Stimulated activated CD4-positive, alpha-beta T cell treated with anti-CD3 and anti-CD28 coated beads, Interleukin-2, amount 100 ng/mL, for 4 hours (primary cell): ENCODE data around the gene HMHB1.
"Not testable (repeated sequence)": the region's sequence is repeated elsewhere in the genome, so short reads cannot be mapped to it uniquely, and the experiment has no call there.

Source experiments
- DNase-seq: peaks from one replicate; pipeline ENCODE4 v3.0.0-alpha.2; 2020; ENCODE audit warnings: low read depth

Gene HMHB1

GRCh38 chr5:143801252-143801939 lies 10.6 kb upstream of the HMHB1 start:
- DNase-seq = no peak

- no peak for DNase-seq
Observed at GRCh38 chr5:143805861-143806260, 6.1 kb upstream of the HMHB1 start.

- DNase-seq = no peak
Observed at GRCh38 chr5:143806579-143806978, 5.4 kb upstream of the HMHB1 start.

- DNase-seq = no peak
Observed at GRCh38 chr5:143807401-143807800, 4.6 kb upstream of the HMHB1 start.

GRCh38 chr5:143816370-143816769 lies 4.4 kb downstream of the HMHB1 start:
- DNase-seq = not testable (repeated sequence)

DNA sequence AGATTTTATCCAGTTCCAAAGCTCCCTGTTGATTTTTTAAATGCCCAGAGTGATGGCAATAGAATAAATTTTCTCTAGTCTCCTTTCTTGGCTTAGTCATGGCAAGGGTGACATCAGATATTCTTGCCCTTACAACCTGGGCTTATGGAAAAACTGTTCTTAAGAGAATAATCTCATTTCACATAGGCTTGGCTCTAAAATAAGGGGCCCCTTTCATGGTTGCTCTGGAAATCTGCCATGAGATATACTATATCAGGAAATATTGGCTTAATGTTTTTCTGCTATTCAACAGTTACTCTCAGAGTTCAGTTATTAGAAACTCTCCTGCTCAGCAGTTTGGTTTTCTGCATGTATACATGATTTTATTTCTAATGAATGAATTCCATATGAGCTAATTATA lies 7.8 kb downstream of the HMHB1 start:
- DNase-seq = no peak

DNA sequence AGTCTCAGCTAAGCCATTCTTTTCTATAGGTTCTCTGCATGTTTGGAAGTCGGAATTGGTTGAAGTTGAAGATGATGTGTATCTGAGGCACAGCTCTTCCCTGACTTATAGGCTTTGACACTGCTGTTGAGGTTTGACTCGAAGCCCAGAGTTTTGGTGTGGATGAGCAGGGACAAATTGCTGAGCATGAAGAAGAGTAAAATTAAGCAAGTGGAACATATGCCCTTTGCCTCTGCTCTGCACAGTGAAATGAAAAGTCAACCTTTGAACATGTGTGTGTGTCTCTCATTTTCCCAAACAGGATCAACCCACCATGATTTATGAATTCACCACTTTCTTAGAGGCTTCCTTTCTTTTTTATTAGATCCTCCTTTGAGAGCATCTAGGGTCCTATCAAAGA lies 8.5 kb downstream of the HMHB1 start:
- DNase-seq = no peak

GRCh38 chr5:143824851-143825720 lies 13.1 kb downstream of the HMHB1 start:
- DNase-seq = peak; percentile 80

DNA sequence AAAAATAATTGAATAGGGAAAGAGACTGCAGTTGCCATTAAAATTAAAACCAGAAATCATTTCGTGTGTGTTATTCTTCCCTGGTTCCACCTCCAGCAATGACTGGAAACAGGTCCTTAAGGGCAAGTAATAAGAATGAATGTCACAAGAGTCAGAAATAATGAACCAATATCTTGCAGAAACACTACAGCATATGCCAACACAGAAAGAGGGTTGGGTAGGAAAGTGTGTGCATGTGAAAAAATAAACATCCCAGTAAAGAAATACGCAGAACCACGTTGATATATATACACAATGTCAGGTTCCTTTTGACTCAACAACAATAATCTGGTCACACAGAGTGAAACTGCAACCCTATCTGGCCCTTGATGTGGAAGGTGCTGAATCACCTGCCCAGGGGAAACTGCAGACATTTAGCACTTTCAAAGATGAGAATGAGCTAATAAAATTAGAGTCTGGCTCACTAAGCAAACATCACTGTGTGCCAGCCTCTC lies 15.0 kb downstream of the HMHB1 start:
- peak; percentile 1 for DNase-seq

DNA sequence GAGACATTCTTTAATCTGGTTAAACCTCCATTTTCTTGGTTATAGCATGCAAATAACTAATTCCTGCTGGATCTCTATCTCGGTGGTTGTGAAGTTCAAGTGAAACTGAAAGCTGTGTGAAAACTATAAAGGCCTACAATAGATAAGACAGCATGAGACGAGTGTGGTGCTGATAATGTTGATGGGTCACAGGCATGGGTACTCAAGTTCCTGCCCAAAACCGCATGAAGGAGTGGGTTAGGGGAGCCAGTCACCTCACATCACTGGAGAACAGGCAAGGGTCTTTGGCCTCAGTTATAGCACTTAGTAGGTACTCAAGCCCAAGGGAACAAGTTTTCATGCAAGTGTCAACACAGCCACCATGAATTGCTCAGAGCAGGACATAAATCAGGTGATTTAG lies 16.7 kb downstream of the HMHB1 start:
- DNase-seq = no peak

DNA sequence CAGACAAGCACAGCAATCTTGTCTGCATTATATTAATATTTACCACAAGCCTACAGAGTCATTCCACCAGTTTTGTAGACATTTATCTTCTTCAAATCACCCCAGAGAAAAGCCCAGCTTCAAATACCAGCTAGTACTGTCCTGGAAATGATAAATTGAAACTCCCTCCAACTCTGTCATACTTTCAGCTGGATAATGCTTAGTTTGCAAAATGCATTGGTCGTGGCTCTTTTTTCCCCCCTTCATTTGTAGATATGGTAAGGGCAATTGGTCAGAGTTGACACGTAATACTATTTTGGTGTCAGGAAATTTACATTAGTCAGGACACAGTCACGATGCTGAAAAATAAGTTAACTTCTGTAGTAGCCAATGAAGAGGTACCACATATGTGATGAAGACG lies 21.2 kb downstream of the HMHB1 start:
- DNase-seq = no peak

- no peak for DNase-seq
Observed at GRCh38 chr5:143835251-143835650, 23.3 kb downstream of the HMHB1 start.

DNA sequence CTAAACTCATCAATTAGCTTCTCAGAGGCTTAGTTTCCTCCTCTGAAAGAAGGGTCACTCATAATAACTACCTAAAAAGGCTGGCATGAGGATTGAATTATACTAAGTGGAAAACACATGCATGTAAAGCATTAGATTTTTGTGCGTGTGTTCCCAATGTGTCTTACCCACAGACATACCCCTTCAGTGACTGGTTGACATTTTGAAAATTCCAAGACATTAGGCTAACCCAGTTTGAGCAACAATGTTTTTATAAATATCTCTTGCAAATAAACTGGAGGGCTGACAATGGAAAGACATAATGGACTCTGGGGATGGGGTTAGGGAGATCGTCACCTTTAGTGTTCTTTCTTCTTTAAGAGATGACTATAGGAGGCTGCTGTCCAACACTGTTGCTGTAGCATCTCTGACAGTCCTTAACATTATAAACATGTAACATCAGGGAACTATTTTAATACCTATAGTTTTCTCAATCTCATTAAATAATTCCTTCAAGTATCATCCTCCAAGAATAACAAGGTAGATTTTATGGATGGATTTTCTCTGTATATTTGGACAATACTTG lies 24.3 kb downstream of the HMHB1 start:
- no peak for DNase-seq

GRCh38 chr5:143837306-143837848 lies 25.4 kb downstream of the HMHB1 start:
- DNase-seq = no peak

DNA sequence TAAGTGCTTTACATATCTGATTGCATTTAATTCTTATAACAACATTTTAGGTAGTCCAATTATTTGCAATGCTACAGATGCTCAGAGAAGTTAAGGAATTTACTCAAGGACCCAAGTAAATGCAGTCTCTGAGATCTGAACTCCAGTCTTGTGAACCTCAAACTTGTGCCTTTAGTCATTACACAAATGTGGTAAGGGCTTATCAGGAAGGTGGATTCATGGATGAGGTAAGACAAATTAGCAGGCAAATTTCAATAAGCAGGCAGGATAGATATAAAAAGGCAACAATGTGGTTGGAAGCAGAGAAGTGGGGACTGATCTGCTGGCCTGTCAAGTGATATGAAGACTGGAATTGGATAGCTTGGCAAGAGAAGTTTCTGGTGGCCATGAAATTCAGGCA lies 29.5 kb downstream of the HMHB1 start:
- no peak for DNase-seq

- DNase-seq = no peak
Observed at GRCh38 chr5:143842920-143843319, 31.0 kb downstream of the HMHB1 start.

GRCh38 chr5:143843461-143843860 lies 31.5 kb downstream of the HMHB1 start:
- DNase-seq = no peak

DNA sequence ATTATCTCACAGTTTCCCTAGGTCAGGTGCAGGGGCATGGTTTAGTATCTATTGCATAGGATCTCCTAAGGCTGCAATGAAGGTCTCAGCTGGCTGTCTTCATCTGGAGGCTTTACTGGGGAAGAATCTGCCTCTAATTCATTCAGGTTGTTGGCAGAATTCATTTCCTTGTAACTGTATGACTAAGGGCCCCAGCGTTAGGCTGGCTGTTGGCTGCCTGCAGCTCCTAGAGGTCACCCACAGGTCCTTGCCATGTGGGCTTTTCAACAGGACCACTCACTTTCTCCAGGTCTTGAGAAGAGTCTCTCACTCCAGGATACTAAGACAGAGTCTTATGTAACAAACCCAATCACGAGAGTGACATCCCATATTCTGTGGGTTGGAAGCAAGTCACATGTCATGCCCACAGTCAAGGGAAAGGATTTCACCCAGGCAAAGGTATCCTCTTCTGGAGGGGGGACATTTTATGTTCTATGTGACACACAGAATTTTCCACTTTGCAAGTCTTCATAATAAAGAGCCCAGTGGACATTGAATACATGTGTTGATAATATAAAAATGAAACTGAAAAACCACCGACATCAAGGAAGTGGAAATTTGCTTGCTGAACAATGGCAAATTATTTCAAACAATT lies 38.2 kb downstream of the HMHB1 start:
- DNase-seq = no peak

- DNase-seq = no peak
Observed at GRCh38 chr5:143851383-143851782, 39.4 kb downstream of the HMHB1 start.

GRCh38 chr5:143860211-143860610 lies 48.2 kb downstream of the HMHB1 start:
- DNase-seq = no peak

- no peak for DNase-seq
Observed at GRCh38 chr5:143862271-143862670, 50.3 kb downstream of the HMHB1 start.

GRCh38 chr5:143865426-143866025 lies 53.6 kb downstream of the HMHB1 start:
- DNase-seq = no peak
